ENCODE measurements around the gene EHMT2.
"Not testable (repeated sequence)": the region's sequence is repeated elsewhere in the genome, so short reads cannot be mapped to it uniquely, and the experiment has no call there.

Gene EHMT2

DNA sequence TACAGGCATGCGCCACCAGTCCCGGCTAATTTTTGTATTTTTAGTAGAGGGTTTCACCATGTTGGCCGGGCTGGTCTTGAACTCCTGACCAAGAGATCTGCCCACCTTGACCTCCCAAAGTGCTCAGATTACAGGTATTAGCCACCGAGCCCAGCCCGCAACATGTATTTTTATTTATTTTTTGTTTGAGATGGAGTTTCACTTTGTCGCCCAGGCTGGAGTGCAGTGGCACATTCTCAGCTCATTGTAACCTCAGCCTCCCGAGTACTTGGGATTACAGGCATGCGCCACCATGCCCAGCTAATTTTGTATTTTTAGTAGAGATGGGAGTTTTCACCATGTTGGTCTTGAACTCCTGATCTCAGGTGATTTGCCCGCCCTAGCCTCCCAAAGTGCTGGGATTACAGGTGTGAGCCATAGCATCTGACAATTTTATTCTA, 59.4 kb downstream of the EHMT2 start:
- DNase-seq (ENCODE audit: low spot score), result not testable (repeated sequence)

DNA sequence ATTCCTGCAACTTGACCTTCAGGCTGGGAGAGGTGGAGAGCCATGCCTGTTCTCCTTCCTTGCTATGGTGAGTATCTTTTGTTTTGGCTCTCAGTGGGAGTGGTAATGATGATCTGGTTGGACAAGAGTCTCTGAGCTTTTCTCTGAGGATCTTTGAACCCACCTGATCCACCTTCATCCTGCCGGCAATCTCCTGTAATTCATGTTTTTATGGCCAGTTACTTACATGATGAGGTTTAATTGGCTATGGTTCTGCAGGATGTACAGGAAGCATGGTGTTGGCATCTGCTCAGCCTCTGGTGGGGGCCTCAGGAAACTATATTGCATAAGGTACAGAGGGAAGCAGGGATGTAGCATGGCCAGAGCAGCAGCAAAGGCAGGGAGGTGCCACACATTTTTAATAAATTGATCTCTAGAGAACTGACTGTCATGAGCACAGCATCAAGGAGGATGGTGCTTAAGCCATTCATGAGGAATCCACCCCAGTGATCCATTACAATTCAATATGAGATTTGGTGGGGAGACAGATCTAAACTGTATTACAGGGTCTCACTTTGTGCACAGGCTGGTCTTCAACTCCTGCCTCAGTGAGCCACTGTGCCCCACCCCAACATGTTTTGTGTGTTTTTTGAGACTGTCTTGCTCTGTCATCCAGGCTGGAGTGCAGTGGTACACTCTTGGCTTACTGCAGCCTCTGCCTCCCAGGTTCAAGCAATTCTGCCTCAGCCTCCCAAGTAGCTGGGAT, 60.0 kb downstream of the EHMT2 start:
- no peak for DNase-seq (ENCODE audit: low spot score)

- DNase-seq (ENCODE audit: low spot score), result no peak
Measured at GRCh38 chr6:31836474-31837368, 60.8 kb downstream of the EHMT2 start.

DNA sequence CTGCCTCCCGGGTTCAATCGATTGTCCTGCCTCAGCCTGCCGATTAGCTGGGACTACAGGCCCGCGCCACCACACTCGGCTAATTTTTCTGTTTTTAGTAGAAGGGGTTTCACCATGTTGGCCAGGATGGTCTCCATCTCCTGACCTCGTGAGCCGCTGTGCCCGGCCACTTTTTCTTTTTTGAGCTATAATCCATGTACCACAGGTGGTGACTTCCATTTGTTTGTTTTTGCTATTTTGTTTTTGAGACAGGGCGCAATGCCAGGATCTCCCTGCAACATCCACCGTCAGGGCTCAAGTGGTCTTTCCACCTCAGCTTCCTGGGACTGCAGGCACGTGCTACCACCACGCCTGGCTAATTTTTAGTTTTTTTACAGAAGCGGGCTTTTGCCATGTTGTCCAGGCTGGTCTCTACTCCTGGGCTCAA, 61.4 kb downstream of the EHMT2 start:
- DNase-seq (ENCODE audit: low spot score), result no peak

DNA sequence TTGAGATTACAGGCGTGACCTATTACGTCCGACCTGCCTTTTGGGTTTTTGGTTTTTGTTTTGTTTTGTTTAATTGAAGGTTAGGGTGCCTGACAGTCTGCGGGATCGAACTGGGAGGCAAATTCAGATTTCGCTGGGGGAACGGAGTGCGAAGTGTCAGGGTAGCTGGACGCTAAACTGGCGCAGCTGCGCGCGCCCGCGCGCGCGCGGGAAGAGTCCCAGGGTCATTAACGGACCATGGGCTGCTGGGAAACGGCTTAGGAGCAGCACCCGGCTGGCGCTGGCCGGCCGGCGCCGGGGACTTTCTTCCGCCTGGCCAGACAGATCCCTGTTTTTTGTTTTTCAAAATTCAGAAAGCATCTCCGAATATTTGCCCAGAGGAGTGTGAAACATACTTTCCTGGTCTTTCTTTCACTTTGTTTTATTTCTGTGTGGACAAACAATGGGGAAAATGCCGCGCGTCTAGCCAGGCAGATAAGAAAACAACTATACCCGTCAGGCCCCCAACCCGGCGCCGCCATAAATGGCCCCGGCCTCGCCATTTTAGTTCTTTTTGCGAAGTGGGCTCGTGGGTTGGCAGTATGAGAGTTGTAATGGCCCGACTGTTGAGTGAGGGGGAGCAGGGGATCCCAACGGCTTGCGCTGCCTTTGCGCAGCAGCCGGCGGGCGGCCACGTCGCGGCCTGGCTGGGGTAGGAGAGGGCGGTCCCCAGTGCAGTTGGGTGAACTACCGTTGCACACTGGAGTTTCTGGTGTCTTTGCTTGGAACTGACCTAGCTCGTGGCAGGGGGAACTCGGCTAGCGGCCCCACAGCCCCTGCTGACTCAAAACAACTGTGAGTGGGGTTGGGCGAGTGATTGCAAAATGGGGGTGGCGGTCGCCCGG, 62.9 kb downstream of the EHMT2 start:
- peak; percentile 84 for DNase-seq (ENCODE audit: low spot score)

GRCh38 chr6:31831350-31832215, 65.9 kb downstream of the EHMT2 start:
- no peak for DNase-seq (ENCODE audit: low spot score)

DNA sequence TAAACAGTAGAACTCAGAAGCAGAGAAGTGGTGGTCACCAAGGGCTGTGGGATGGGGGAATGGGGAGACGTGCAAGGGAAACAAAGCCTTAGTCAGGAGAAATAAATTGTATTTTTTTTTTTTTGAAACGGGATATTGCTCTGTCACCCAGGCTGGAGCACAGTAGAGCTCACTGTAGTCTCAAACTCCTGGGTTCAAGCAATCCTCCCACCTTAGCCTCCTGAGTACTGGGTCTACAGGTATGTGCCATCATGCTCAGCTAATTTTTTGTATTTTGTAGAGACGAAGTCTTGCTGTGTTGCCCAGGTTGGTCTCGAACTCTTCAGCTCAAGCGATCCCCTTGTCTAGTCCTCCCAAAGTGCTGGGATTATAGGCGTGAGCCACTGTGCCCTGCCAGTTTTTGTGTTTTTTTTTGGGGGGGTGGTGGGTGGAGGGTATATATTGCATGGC, 66.6 kb downstream of the EHMT2 start:
- no peak for DNase-seq (ENCODE audit: low spot score)
